ENCODE data around the gene OR11H7. TPM values are rescaled to one million over a fixed set of nuclear protein-coding genes. Genes with fewer than 3 reads are reported as not detected.
"Not testable (repeated sequence)": the region's sequence is repeated elsewhere in the genome, so short reads cannot be mapped to it uniquely, and the experiment has no call there.

Gene OR11H7
- total RNA-seq, 3 donors from 2014 or later: not detected

DNA sequence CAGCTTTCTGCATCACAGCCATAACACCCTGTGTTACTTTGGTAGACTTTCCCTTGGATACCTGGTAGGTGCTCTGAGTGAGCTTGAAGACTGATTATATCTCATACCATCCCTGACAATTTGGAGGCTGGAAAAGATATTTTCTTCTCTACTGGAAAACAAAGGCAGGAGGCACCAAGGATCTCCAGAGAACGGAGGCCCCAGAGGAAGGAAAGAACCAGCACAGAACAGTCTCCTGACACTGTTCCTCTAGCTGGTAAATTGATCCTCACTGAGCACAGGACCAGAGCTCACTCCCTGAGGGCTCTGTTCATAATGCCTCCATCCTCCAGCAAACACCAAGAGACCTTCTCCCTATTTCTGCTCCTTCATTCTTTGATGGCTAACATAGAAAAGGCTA lies 38.2 kb upstream of the OR11H7 start, which contains the start of gene OR11G2:
TSS of gene OR11G2 (plus strand) at position 301 of the 400 bp plus-strand sequence. CDS start 6,542 bp downstream, outside the sequence.
- H3K4me3 ChIP-seq: no peak within 1 kb of the TSS

DNA sequence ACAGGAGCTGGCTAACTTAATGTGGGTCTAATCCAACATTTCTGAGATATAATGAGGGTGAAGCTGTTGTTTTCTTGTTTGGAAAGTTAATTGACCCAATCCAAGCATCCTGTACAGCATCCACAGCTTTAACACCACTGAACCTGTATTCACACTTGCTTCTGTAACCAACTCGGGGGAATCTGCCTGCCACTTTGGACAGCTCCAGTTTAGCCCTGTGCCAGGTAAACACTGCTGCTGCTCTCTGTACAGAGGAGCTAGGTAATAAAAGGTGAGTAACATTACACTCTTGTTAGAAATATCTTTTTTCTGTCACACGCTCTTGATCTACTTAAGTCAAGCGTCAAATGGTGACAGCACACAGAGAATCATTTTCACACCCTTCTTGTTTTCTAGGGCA lies 37.4 kb upstream of the OR11H7 start:
- intact Hi-C loops (cut with DNase I; ENCODE audit: low total_unique reads): no loop called here
- no peaks in the 10 kb centered on the region for H3K9me3 ChIP-seq
- H3K4me3 ChIP-seq: no peak overlapping the region
- peaks cover 0 to 4% of the 10 kb centered on the region in 2 donors for H3K27me3 ChIP-seq
- TF ChIP-seq POLR2AphosphoS5 (IDR thresholded peaks at IDR 0.05): no peak
- no peak for TF ChIP-seq POLR2A (IDR thresholded peaks at IDR 0.05)
- TF ChIP-seq, protein P1, sequence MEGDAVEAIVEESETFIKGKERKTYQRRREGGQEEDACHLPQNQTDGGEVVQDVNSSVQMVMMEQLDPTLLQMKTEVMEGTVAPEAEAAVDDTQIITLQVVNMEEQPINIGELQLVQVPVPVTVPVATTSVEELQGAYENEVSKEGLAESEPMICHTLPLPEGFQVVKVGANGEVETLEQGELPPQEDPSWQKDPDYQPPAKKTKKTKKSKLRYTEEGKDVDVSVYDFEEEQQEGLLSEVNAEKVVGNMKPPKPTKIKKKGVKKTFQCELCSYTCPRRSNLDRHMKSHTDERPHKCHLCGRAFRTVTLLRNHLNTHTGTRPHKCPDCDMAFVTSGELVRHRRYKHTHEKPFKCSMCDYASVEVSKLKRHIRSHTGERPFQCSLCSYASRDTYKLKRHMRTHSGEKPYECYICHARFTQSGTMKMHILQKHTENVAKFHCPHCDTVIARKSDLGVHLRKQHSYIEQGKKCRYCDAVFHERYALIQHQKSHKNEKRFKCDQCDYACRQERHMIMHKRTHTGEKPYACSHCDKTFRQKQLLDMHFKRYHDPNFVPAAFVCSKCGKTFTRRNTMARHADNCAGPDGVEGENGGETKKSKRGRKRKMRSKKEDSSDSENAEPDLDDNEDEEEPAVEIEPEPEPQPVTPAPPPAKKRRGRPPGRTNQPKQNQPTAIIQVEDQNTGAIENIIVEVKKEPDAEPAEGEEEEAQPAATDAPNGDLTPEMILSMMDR (IDR thresholded peaks at IDR 0.05): no peak
- no peaks in the 10 kb centered on the region for H3K4me1 ChIP-seq
- H3K27ac ChIP-seq: no peak overlapping the region
- DNase-seq (ENCODE audit: low spot score in 2 of 2): no peak
- no peaks in the 10 kb centered on the region for H3K36me3 ChIP-seq

More for the DNA sequence above, 38.2 kb upstream of the OR11H7 start, which contains the start of gene OR11G2:
- DNase-seq (ENCODE audit: low spot score in 2 of 2): no peak
- H3K4me1 ChIP-seq: no peaks in the 10 kb centered on the region
- no peaks in the 10 kb centered on the region for H3K36me3 ChIP-seq
- no peaks in the 10 kb centered on the region for H3K9me3 ChIP-seq
- TF ChIP-seq POLR2A (IDR thresholded peaks at IDR 0.05): no peak
- TF ChIP-seq POLR2AphosphoS5 (IDR thresholded peaks at IDR 0.05): no peak
- TF ChIP-seq, protein P1 (IDR thresholded peaks at IDR 0.05): no peak
- peaks cover 0 to 4% of the 10 kb centered on the region in 2 donors for H3K27me3 ChIP-seq
- no peak within 1 kb of the TSS for H3K27ac ChIP-seq
- intact Hi-C loops (cut with DNase I; ENCODE audit: low total_unique reads): no loop called here

GRCh38 chr14:20194101-20194500 lies 34.7 kb upstream of the OR11H7 start:
- Histone ChIP-seq H3K9me3 (no peaks in the 10 kb centered on the region), H3K27ac (no peak overlapping the region), H3K27me3 (peaks cover 0 to 4% of the 10 kb centered on the region in 2 donors), H3K4me3 (no peak overlapping the region), H3K36me3 (no peaks in the 10 kb centered on the region), H3K4me1 (no peaks in the 10 kb centered on the region)
- TF ChIP-seq, protein P1 (IDR thresholded peaks at IDR 0.05): no peak
- TF ChIP-seq POLR2A (IDR thresholded peaks at IDR 0.05) (no peak), POLR2AphosphoS5 (IDR thresholded peaks at IDR 0.05) (no peak)
- DNase-seq (ENCODE audit: low spot score in 2 of 2): no peak
- intact Hi-C loops (cut with DNase I; ENCODE audit: low total_unique reads): no loop called here

DNA sequence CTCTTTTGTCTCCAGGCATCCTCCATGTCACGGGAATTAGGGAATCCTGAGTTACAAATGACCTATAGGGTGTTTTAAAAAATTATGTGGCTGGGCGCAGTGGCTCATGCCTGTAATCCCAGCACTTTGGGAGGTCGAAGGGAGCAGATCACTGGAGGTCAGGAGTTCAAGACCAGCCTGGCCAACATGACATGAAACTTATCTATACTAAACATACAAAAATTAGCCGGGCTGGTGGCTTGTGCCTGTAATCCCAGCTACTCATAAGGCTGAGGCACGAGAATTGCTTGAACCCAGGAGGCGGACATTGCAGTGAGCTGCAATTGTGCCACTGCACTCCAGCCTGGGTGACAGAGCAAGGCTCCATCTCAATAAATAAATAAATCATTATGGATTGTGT lies 33.6 kb upstream of the OR11H7 start:
- H3K27ac ChIP-seq; H3K4me1 ChIP-seq; DNase-seq (ENCODE audit: low spot score in 2 of 2); H3K9me3 ChIP-seq; H3K4me3 ChIP-seq; H3K36me3 ChIP-seq; intact Hi-C loops (cut with DNase I; ENCODE audit: low total_unique reads); H3K27me3 ChIP-seq: not testable (repeated sequence)

DNA sequence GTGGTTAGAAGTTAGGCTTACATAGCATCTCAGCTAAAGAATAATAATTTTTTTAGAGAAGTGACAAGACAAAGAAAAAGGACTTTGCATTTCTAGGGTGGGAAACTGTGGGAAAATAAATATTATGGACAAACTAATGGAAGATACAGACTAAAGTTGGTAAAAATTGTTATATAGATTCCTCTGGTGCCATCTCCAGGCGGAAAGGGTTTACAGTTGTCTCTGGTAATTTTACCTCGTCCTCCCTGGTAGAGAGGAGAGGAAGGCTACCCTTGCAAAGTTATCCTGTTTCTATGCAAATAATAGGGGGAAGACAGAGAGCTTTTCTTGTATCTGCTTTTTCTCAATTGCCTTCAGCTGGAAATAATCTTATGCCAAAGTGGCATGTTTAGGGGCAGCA lies 32.9 kb upstream of the OR11H7 start:
- DNase-seq (ENCODE audit: low spot score in 2 of 2): no peak
- H3K36me3 ChIP-seq: no peaks in the 10 kb centered on the region
- no peak overlapping the region for H3K4me3 ChIP-seq
- H3K27ac ChIP-seq: no peak overlapping the region
- intact Hi-C loops (cut with DNase I; ENCODE audit: low total_unique reads): no loop called here
- no peaks in the 10 kb centered on the region for H3K9me3 ChIP-seq
- H3K27me3 ChIP-seq: peaks cover 0 to 4% of the 10 kb centered on the region in 2 donors
- no peaks in the 10 kb centered on the region for H3K4me1 ChIP-seq
- no peak for TF ChIP-seq POLR2AphosphoS5 (IDR thresholded peaks at IDR 0.05)
- TF ChIP-seq, protein P1 (IDR thresholded peaks at IDR 0.05): no peak
- TF ChIP-seq POLR2A (IDR thresholded peaks at IDR 0.05): no peak

DNA sequence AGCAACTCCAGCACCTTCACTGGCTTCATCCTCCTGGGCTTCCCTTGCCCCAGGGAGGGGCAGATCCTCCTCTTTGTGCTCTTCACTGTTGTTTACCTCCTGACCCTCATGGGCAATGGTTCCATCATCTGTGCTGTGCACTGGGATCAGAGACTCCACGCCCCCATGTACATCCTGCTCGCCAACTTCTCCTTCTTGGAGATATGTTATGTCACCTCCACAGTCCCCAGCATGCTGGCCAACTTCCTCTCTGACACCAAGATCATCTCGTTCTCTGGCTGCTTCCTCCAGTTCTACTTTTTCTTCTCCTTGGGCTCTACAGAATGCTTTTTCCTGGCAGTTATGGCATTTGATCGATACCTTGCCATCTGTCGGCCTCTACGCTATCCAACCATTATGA lies 31.3 kb upstream of the OR11H7 start:
- Histone ChIP-seq H3K27ac (no peak overlapping the region), H3K27me3 (peaks cover 0 to 4% of the 10 kb centered on the region in 2 donors), H3K4me3 (no peak overlapping the region), H3K4me1 (no peaks in the 10 kb centered on the region), H3K9me3 (no peaks in the 10 kb centered on the region), H3K36me3 (no peaks in the 10 kb centered on the region)
- intact Hi-C loops (cut with DNase I; ENCODE audit: low total_unique reads): no loop called here
- no peak for DNase-seq (ENCODE audit: low spot score in 2 of 2)
- TF ChIP-seq POLR2AphosphoS5 (IDR thresholded peaks at IDR 0.05): no peak
- TF ChIP-seq, protein P1 (IDR thresholded peaks at IDR 0.05): no peak
- no peak for TF ChIP-seq POLR2A (IDR thresholded peaks at IDR 0.05)
